ENCODE data around the gene CKS2.
"Not testable (repeated sequence)": the region's sequence is repeated elsewhere in the genome, so short reads cannot be mapped to it uniquely, and the experiment has no call there.

CKS2 gene

DNA sequence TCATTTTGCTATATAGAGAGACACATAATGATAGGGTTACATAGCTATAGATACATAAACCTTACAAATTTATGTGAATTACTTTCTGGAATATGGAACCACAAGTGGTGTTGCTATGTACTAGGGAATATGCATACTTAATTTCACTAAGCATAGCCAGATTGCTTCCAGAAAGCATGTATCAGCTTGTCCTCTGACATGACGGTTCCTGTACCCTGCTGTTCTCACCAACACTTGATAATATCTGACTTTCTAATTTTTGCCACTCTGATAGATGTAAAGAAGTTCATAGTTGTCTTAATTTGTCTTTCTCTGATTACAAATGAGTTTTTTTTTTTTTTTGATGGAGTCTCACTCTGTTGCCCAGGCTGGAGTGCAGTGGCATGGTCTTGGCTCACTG, 18.0 kb upstream of the CKS2 start:
- no peaks in the 10 kb centered on the region for H3K4me1 ChIP-seq (ENCODE audit: control insufficient read depth, low read length)
- H3K9me3 ChIP-seq (ENCODE audit: control insufficient read depth, insufficient read depth, low read length) = peaks cover 7% of the 10 kb centered on the region; the same call in 1 of the 2 replicates

DNA sequence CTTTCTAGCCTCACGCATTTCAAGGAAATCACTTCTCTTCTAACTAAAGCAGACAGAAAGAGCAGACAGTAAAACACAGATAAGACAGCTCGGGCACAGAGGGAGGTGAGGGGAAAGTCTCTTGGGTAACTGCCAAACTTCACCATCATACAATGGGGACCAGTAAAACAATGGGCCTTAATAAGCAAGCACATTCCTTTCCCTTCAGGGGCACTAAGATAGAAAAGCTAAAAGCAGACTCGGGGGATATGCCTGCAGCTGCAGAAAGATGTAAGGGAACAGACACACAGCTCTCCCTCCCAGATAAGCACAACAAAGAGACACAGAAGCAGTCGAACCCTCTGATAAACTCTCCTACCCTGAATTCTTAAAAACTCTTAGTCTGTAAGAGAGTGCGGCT, 15.6 kb upstream of the CKS2 start:
- no peak for TF ChIP-seq EZH2phosphoT487 (IDR thresholded peaks at IDR 0.05; ENCODE audit: borderline replicate concordance, low read length)
- TF ChIP-seq, protein P1, sequence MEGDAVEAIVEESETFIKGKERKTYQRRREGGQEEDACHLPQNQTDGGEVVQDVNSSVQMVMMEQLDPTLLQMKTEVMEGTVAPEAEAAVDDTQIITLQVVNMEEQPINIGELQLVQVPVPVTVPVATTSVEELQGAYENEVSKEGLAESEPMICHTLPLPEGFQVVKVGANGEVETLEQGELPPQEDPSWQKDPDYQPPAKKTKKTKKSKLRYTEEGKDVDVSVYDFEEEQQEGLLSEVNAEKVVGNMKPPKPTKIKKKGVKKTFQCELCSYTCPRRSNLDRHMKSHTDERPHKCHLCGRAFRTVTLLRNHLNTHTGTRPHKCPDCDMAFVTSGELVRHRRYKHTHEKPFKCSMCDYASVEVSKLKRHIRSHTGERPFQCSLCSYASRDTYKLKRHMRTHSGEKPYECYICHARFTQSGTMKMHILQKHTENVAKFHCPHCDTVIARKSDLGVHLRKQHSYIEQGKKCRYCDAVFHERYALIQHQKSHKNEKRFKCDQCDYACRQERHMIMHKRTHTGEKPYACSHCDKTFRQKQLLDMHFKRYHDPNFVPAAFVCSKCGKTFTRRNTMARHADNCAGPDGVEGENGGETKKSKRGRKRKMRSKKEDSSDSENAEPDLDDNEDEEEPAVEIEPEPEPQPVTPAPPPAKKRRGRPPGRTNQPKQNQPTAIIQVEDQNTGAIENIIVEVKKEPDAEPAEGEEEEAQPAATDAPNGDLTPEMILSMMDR (IDR thresholded peaks at IDR 0.05; ENCODE audit: low read depth, low read length, poor library complexity, severe bottlenecking) = no peak
- Histone ChIP-seq H3F3A (ENCODE audit: control insufficient read depth, insufficient read depth) (no peaks in the 10 kb centered on the region), H3K4me1 (ENCODE audit: control insufficient read depth, low read length) (peaks cover 4% of the 10 kb centered on the region; the same call in 1 of the 2 replicates)

More for the DNA sequence above, 18.0 kb upstream of the CKS2 start:
- H4K20me1 ChIP-seq (ENCODE audit: control insufficient read depth, insufficient read depth, low read depth, low read length) = no peaks in the 10 kb centered on the region
- no peaks in the 10 kb centered on the region for H3K36me3 ChIP-seq (ENCODE audit: control insufficient read depth, low read length)
- no peaks in the 10 kb centered on the region for H3F3A ChIP-seq (ENCODE audit: control insufficient read depth, insufficient read depth)
- TF ChIP-seq, protein P1 (IDR thresholded peaks at IDR 0.05; ENCODE audit: low read depth, low read length, poor library complexity, severe bottlenecking) = no peak
- no peak for TF ChIP-seq EZH2phosphoT487 (IDR thresholded peaks at IDR 0.05; ENCODE audit: borderline replicate concordance, low read length)
- no peak overlapping the region for H3K4me3 ChIP-seq (ENCODE audit: low read length)
- no peak overlapping the region for H3K27ac ChIP-seq (ENCODE audit: low read depth, low read length)
- H3K9me2 ChIP-seq (replicated peaks; ENCODE audit: control insufficient read depth, low read length) = no peaks in the 10 kb centered on the region
- H3K4me2 ChIP-seq (ENCODE audit: low read length) = no peak overlapping the region
- no peaks in the 10 kb centered on the region for H3K27me3 ChIP-seq (ENCODE audit: control insufficient read depth, low read length)
- no peaks in the 10 kb centered on the region for H3K79me2 ChIP-seq (ENCODE audit: control insufficient read depth, low read length)

DNA sequence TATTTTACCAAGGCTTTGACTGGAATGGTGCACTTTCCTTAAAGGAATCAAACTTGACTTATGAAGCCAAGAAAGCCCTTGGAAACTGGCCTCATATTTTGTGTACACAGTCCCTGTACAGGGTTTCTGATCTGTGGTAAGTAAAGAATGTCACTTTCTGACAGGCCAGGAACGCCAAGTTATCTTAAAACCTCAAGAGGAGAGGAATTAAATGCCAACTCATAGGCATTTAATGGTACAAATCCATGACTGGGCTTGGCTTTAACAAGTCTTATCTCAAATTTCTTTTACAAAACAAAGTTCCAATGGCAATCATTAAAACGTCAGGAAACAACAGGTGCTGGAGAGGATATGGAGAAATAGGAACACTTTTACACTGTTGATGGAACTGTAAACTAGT, 9.0 kb upstream of the CKS2 start:
- Histone ChIP-seq H3K79me2 (ENCODE audit: control insufficient read depth, low read length) (peaks cover 11% of the 10 kb centered on the region), H3K4me1 (ENCODE audit: control insufficient read depth, low read length) (peaks cover 65% of the 10 kb centered on the region), H3K27ac (ENCODE audit: low read depth, low read length) (peak overlapping the region; percentile 56), H3K4me2 (ENCODE audit: low read length) (peak overlapping the region; percentile 35), H3F3A (ENCODE audit: control insufficient read depth, insufficient read depth) (peaks cover 44% of the 10 kb centered on the region)
- not testable (repeated sequence) for H3K36me3 ChIP-seq (ENCODE audit: control insufficient read depth, low read length); H3K9me2 ChIP-seq (replicated peaks; ENCODE audit: control insufficient read depth, low read length); H3K4me3 ChIP-seq (ENCODE audit: low read length); H3K27me3 ChIP-seq (ENCODE audit: control insufficient read depth, low read length); H4K20me1 ChIP-seq (ENCODE audit: control insufficient read depth, insufficient read depth, low read depth, low read length); H3K9me3 ChIP-seq (ENCODE audit: control insufficient read depth, insufficient read depth, low read length)

More for the DNA sequence above, 15.6 kb upstream of the CKS2 start:
- no peak overlapping the region for H3K4me3 ChIP-seq (ENCODE audit: low read length)
- no peaks in the 10 kb centered on the region for H3K27me3 ChIP-seq (ENCODE audit: control insufficient read depth, low read length)
- H3K27ac ChIP-seq (ENCODE audit: low read depth, low read length) = no peak overlapping the region
- H3K9me3 ChIP-seq (ENCODE audit: control insufficient read depth, insufficient read depth, low read length) = peaks cover 7% of the 10 kb centered on the region; the same call in 1 of the 2 replicates
- no peaks in the 10 kb centered on the region for H3K9me2 ChIP-seq (replicated peaks; ENCODE audit: control insufficient read depth, low read length)
- no peaks in the 10 kb centered on the region for H3K79me2 ChIP-seq (ENCODE audit: control insufficient read depth, low read length)
- H4K20me1 ChIP-seq (ENCODE audit: control insufficient read depth, insufficient read depth, low read depth, low read length) = no peaks in the 10 kb centered on the region
- H3K4me2 ChIP-seq (ENCODE audit: low read length) = no peak overlapping the region
- no peaks in the 10 kb centered on the region for H3K36me3 ChIP-seq (ENCODE audit: control insufficient read depth, low read length)

DNA sequence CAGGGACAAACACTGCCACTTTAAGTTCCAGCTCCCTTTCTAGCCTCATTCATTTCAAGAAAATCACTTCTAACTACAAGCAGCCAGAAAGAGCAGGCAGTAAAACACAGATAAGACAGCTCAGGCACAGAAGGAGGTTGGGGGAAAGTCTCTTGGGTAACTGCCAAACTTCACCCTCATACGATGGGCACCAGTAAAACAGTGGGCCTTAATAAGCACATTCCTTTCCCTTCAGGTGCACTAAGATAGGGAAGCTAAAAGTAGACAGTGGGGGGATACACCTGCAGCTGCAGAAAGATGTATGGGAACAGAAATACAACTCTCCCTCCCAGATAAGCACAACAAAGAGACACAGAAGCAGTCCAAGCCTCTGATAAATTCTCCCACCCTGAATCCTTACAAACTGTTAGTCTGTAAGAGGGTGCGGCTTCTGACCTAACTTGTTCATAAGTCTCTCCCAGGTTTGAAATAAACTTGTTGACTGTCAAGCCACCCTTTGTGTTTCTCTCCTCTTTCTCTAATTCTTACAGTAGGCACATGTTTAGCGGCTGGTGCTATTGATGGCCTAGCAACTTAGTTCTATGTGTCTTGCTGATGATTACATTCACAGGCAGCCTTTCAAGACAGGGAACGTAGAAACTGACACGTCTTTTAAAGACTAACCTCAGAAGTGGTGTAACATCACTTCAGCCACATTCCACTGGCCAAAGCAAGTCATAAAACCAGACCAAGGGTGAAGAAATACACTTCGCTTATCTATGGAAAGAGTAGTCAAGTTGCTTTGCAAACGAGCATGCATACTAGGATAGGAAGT, 6.8 kb upstream of the CKS2 start:
- H3K9me2 ChIP-seq (replicated peaks; ENCODE audit: control insufficient read depth, low read length) = no peaks in the 10 kb centered on the region
- H3K27me3 ChIP-seq (ENCODE audit: control insufficient read depth, low read length) = no peaks in the 10 kb centered on the region
- H3K9me3 ChIP-seq (ENCODE audit: control insufficient read depth, insufficient read depth, low read length) = no peaks in the 10 kb centered on the region
- H3K79me2 ChIP-seq (ENCODE audit: control insufficient read depth, low read length) = peaks cover 34% of the 10 kb centered on the region
- no peak for TF ChIP-seq EZH2phosphoT487 (IDR thresholded peaks at IDR 0.05; ENCODE audit: borderline replicate concordance, low read length)
- TF ChIP-seq, protein P1 (IDR thresholded peaks at IDR 0.05; ENCODE audit: low read depth, low read length, poor library complexity, severe bottlenecking) = no peak
- H3K4me2 ChIP-seq (ENCODE audit: low read length) = peak overlapping the region; percentile 90
- peak overlapping the region; percentile 82 for H3K4me3 ChIP-seq (ENCODE audit: low read length)
- H3K4me1 ChIP-seq (ENCODE audit: control insufficient read depth, low read length) = peaks cover 87% of the 10 kb centered on the region
- peak overlapping the region; percentile 100 for H3K27ac ChIP-seq (ENCODE audit: low read depth, low read length)
- peaks cover 27% of the 10 kb centered on the region for H3K36me3 ChIP-seq (ENCODE audit: control insufficient read depth, low read length)
- H4K20me1 ChIP-seq (ENCODE audit: control insufficient read depth, insufficient read depth, low read depth, low read length) = no peaks in the 10 kb centered on the region
- H3F3A ChIP-seq (ENCODE audit: control insufficient read depth, insufficient read depth) = peaks cover 53% of the 10 kb centered on the region
